K562 (cell line): Measurements from ENCODE around the gene KCNV2. TPM values are rescaled to one million over a fixed set of nuclear protein-coding genes. Genes with fewer than 3 reads are reported as not detected.

ENCODE experiments used
- ATAC-seq: fragments of 200-7000 bp; cut with Tn5 transposase; 3 replicates; pipeline ENCODE4 v1.9.1; 2020; ENCODE audit warnings: moderate library complexity
- BruUV-seq: library from RNA; stranded (reverse); fragments of 400-500 nt; replicated peaks from 2 replicates; lab custom pipeline; 2021; lab: Mats Ljungman, UMichigan
- CTCF ChIA-PET: fragments of 300-600 bp; formaldehyde crosslinking; extraction: SDS; loops from one replicate; lab custom pipeline; 2021; ENCODE audit warnings: low intra/inter-chr PET ratio; lab: Yijun Ruan, JAX
- POLR2A ChIA-PET: fragments of 300-600, 350-650 bp; sonication (Branson Sonifier 250); formaldehyde crosslinking; extraction: SDS; loops from one replicate; lab custom pipeline; 2021; ENCODE audit warnings: antibody characterized with exemption, inconsistent platforms; lab: Yijun Ruan, JAX
- DNase-seq, 4 experiments: peaks; one replicate each; pipeline versions ENCODE4 v3.0.0 to v3.0.0-alpha.2; 2011 to 2018; ENCODE audit warnings: low spot score in 3 of 4, mixed read lengths in 3 of 4; ENCODE audit errors: extremely low read depth in 1 of 4
- FAIRE-seq: peaks from 2 replicates; lab custom pipeline; 2011; peaks lifted over from hg19 to GRCh38; lab: Jason Lieb, UNC
- H2AFZ ChIP-seq: 2 replicates; pipeline ENCODE4 v1.6.0; 2011; ENCODE audit warnings: low read depth, low read length, control low read depth, inconsistent platforms
- H3K27ac ChIP-seq: fragments of 200-600 bp; 3 replicates; pipeline ENCODE4 v1.8.0; 2011; ENCODE audit warnings: low read depth, mild to moderate bottlenecking, control low read depth, inconsistent platforms, low read length, moderate library complexity, mixed read lengths; ENCODE audit errors: extremely low read depth
- H3K27me3 ChIP-seq, 2 experiments: fragments of 300-600 bp in 1 of 2; 2 replicates in 1 of 2; 3 replicates in 1 of 2; pipeline versions ENCODE4 v1.6.0 to v1.8.0; 2011; ENCODE audit warnings: inconsistent platforms in 2 of 2, low read length in 2 of 2, mild to moderate bottlenecking in 1 of 2, mixed read lengths in 1 of 2, moderate library complexity in 1 of 2; ENCODE audit not compliant: control insufficient read depth in 2 of 2, insufficient read depth in 2 of 2
- H3K36me3 ChIP-seq: fragments of 300-600 bp; 3 replicates; pipeline ENCODE4 v1.8.0; 2011; ENCODE audit warnings: mild to moderate bottlenecking, low read length, inconsistent platforms; ENCODE audit not compliant: control insufficient read depth, insufficient read depth
- H3K4me1 ChIP-seq, 2 experiments: fragments of 200-600 bp in 1 of 2; replicated peaks in 1 of 2; 2 replicates in 1 of 2; 3 replicates in 1 of 2; pipeline versions ENCODE4 v1.5.1 to v1.8.0; 2011; ENCODE audit warnings: inconsistent platforms in 2 of 2, low read length in 2 of 2, mild to moderate bottlenecking in 1 of 2, mixed read lengths in 1 of 2, moderate library complexity in 1 of 2; ENCODE audit not compliant: control insufficient read depth in 2 of 2, insufficient read depth in 2 of 2
- H3K4me2 ChIP-seq: 2 replicates; pipeline ENCODE4 v1.6.1; 2011; ENCODE audit warnings: low read length, control low read depth, inconsistent platforms, mixed read lengths; ENCODE audit not compliant: insufficient read depth
- H3K4me3 ChIP-seq: fragments of 200-600 bp; sonication (generic), shearing (Covaris generic); 2 replicates; pipeline ENCODE4 v1.5.1; 2016; ENCODE audit warnings: control low read depth, inconsistent platforms
- H3K79me2 ChIP-seq: fragments of 200-600 bp; 3 replicates; pipeline ENCODE4 v1.8.0; 2011; ENCODE audit warnings: low read length, inconsistent platforms; ENCODE audit not compliant: control insufficient read depth, insufficient read depth
- H3K9ac ChIP-seq, 2 experiments: 2 replicates each; pipeline versions ENCODE4 v1.6.0 to v1.6.1; 2011; ENCODE audit warnings: low read depth in 2 of 2, low read length in 2 of 2, control low read depth in 1 of 2, inconsistent platforms in 1 of 2, mild to moderate bottlenecking in 1 of 2, mixed read lengths in 1 of 2; ENCODE audit not compliant: insufficient read depth in 1 of 2
- H3K9me1 ChIP-seq: one replicate; pipeline ENCODE4 v1.6.0; 2011; ENCODE audit warnings: inconsistent platforms, mild to moderate bottlenecking, low read length, moderate library complexity; ENCODE audit not compliant: control insufficient read depth, insufficient read depth
- H3K9me3 ChIP-seq: replicated peaks from 2 replicates; pipeline ENCODE4 v1.5.1; 2011; ENCODE audit warnings: low read depth, low read length, inconsistent platforms; ENCODE audit not compliant: control insufficient read depth, insufficient read depth
- H4K20me1 ChIP-seq: replicated peaks from 2 replicates; pipeline ENCODE4 v1.6.1; 2011; ENCODE audit warnings: low read length, inconsistent platforms, mixed read lengths; ENCODE audit not compliant: control insufficient read depth, insufficient read depth
- ARID3B ChIP-seq: fragments of 250-450 bp; sonication (Bioruptor Pico); IDR thresholded peaks from 2 replicates; pipeline ENCODE4 v1.4.0; 2020; ENCODE audit warnings: borderline replicate concordance
- CCNT2 ChIP-seq: IDR thresholded peaks from 2 replicates; pipeline ENCODE4 v1.6.1; 2011; ENCODE audit warnings: borderline replicate concordance, low read depth, mild to moderate bottlenecking, moderate library complexity, mixed read lengths, low read length; ENCODE audit not compliant: insufficient read length; ENCODE audit errors: extremely low read depth
- CREB5 ChIP-seq: fragments of 250-450 bp; sonication (Bioruptor Pico); IDR thresholded peaks from 2 replicates; pipeline ENCODE4 v1.5.0; 2020; ENCODE audit warnings: mild to moderate bottlenecking
- E2F1 ChIP-seq: sonication (generic); formaldehyde crosslinking; IDR thresholded peaks from 2 replicates; pipeline ENCODE4 v1.8.1; 2023; ENCODE audit warnings: mild to moderate bottlenecking, missing genetic modification reagents, moderate library complexity
- HMG20A ChIP-seq: fragments of 450-650 bp; formaldehyde crosslinking; conservative IDR thresholded peaks from 2 replicates; pipeline ENCODE4 v1.4.0; 2020; ENCODE audit warnings: mild to moderate bottlenecking, mixed read lengths
- MEF2A ChIP-seq: IDR thresholded peaks from 2 replicates; pipeline ENCODE4 v1.6.1; 2011; ENCODE audit warnings: low read depth, mild to moderate bottlenecking, low read length, moderate library complexity; ENCODE audit not compliant: control insufficient read depth
- MTA3 ChIP-seq: fragments of 450-650 bp; formaldehyde crosslinking; IDR thresholded peaks from 2 replicates; pipeline ENCODE4 v1.6.1; 2017; ENCODE audit warnings: mild to moderate bottlenecking, borderline replicate concordance
- SETDB1 ChIP-seq: IDR thresholded peaks from one replicate; pipeline ENCODE4 v1.6.1; 2012; ENCODE audit warnings: low read length, control low read depth, inconsistent platforms
- ZNF263 ChIP-seq: sonication (generic); formaldehyde crosslinking; IDR thresholded peaks from 2 replicates; pipeline ENCODE4 v1.8.0; 2022; ENCODE audit warnings: mild to moderate bottlenecking, missing genetic modification reagents, borderline replicate concordance
- WGBS: fragments of 100-300 bp; shearing (Covaris generic); methylation state at CpG from one replicate; pipeline ENCODE4 v1.1.6; 2016; ENCODE audit warnings: low coverage, mixed read lengths; ENCODE audit not compliant: insufficient coverage; ENCODE audit errors: missing lambda C conversion rate; 5-methylcytosine and 5-hydroxymethylcytosine counted together
- in situ Hi-C: fragments of 300-500 bp; cut with MboI; formaldehyde crosslinking; loops from 4 replicates; pipeline ENCODE4 v1.15.0; 2018; ENCODE audit warnings: inconsistent platforms, mixed read lengths
- intact Hi-C: fragments of 100-400 bp; cut with micrococcal nuclease; formaldehyde crosslinking; loops from 2 replicates; pipeline ENCODE4 v1.14.2; 2022
- polyA plus RNA-seq, 8 experiments: library from polyadenylated mRNA; depleted of rRNA in 4 of 8; stranded (reverse) in 5 of 8; unstranded in 3 of 8; fragments of >200 nt; fragmentation: Nextera tagmentation in 2 of 8; fragmentation: Illumina TruSeq in 1 of 8; extraction: Ambion mirVana in 2 of 8; extraction: Trizol in 1 of 8; gene quantifications; 2 replicates each; pipeline versions ENCODE4 v1.2.1 to v1.2.3, GENCODE V29; 2011 to 2014; ENCODE audit warnings: inconsistent platforms in 1 of 8, missing spikeins in 1 of 8
- total RNA-seq, 7 experiments: library from RNA; depleted of rRNA in 6 of 7; stranded (reverse); fragments of >200 nt in 6 of 7; fragmentation: Illumina TruSeq in 2 of 7; extraction: Trizol in 2 of 7; gene quantifications; 2 replicates each; pipeline versions ENCODE4 v1.2.1 to v1.2.3, GENCODE V29; 2011 to 2021; ENCODE audit warnings: low replicate concordance in 1 of 7

The KCNV2 gene
- total and polyA plus RNA-seq, 9 of the 15 experiments (the other 6 are each of a cell fraction or from before 2014, with no cell fraction given): 0.03 TPM; not detected in 8

GRCh38 chr9:2691212-2691611 lies 26.1 kb upstream of the KCNV2 start:
- Histone ChIP-seq H3K9me3 (no peaks in the 10 kb centered on the region), H3K9ac (no peak overlapping the region), H3K27me3 (no peaks in the 10 kb centered on the region), H3K36me3 (no peaks in the 10 kb centered on the region), H3K79me2 (no peaks in the 10 kb centered on the region), H3K4me3 (no peak overlapping the region), H3K27ac (no peak overlapping the region), H3K9me1 (no peaks in the 10 kb centered on the region), H3K4me1 (no peaks in the 10 kb centered on the region; a peak in 1 of 5 replicates), H2AFZ (no peak overlapping the region), H4K20me1 (no peaks in the 10 kb centered on the region), H3K4me2 (no peak overlapping the region)
- in situ Hi-C loops: no loop called here
- ChIA-PET CTCF (no interaction called here), POLR2A (no interaction called here)
- BruUV-seq: no TSS peak
- intact Hi-C loops: no loop called here
- ATAC-seq (no peak), DNase-seq (no peak), FAIRE-seq (no peak)
- no CpG with 5 or more reads among the region's 1 CpG for WGBS
- TF ChIP-seq ARID3B (CRISPR knock-in tag): no peak
- TF ChIP-seq ZNF263 (CRISPR knock-in tag): no peak
- TF ChIP-seq SETDB1: no peak
- TF ChIP-seq E2F1 (CRISPR knock-in tag): no peak
- no peak for TF ChIP-seq HMG20A (CRISPR knock-in tag)
- no peak for TF ChIP-seq MTA3
- no peak for TF ChIP-seq MEF2A
- TF ChIP-seq CCNT2: no peak
- TF ChIP-seq CREB5 (CRISPR knock-in tag): no peak
